D721Med (cell line): ENCODE results near the gene PRRC2B.

Source experiments
- DNase-seq: peaks from one replicate; pipeline ENCODE4 v3.0.0; 2011; ENCODE audit warnings: low spot score; ENCODE audit not compliant: insufficient read length
- FAIRE-seq: peaks from 2 replicates; lab custom pipeline; 2011; peaks lifted over from hg19 to GRCh38; lab: Jason Lieb, UNC
- TF ChIP-seq, protein P1 (sequence below): IDR thresholded peaks from 2 replicates; pipeline ENCODE4 v1.5.1; 2012; ENCODE audit warnings: mild to moderate bottlenecking, control low read depth; ENCODE audit not compliant: insufficient read depth; ENCODE audit errors: missing control alignments

The PRRC2B gene

GRCh38 chr9:131523451-131524435 is 129.9 kb downstream of the PRRC2B start:
- FAIRE-seq = no peak
- no peak for DNase-seq
- TF ChIP-seq, protein P1, sequence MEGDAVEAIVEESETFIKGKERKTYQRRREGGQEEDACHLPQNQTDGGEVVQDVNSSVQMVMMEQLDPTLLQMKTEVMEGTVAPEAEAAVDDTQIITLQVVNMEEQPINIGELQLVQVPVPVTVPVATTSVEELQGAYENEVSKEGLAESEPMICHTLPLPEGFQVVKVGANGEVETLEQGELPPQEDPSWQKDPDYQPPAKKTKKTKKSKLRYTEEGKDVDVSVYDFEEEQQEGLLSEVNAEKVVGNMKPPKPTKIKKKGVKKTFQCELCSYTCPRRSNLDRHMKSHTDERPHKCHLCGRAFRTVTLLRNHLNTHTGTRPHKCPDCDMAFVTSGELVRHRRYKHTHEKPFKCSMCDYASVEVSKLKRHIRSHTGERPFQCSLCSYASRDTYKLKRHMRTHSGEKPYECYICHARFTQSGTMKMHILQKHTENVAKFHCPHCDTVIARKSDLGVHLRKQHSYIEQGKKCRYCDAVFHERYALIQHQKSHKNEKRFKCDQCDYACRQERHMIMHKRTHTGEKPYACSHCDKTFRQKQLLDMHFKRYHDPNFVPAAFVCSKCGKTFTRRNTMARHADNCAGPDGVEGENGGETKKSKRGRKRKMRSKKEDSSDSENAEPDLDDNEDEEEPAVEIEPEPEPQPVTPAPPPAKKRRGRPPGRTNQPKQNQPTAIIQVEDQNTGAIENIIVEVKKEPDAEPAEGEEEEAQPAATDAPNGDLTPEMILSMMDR = no peak

GRCh38 chr9:131524665-131525315 is 130.9 kb downstream of the PRRC2B start:
- FAIRE-seq (no peak), DNase-seq (no peak)
- TF ChIP-seq, protein P1 = no peak

GRCh38 chr9:131525643-131526565 is 132.0 kb downstream of the PRRC2B start:
- DNase-seq (no peak), FAIRE-seq (no peak)
- TF ChIP-seq, protein P1 = no peak

- FAIRE-seq = no peak
- TF ChIP-seq, protein P1 = no peak
- DNase-seq = no peak
These were observed 134.3 kb downstream of the PRRC2B start for GRCh38 chr9:131528186-131528585.

GRCh38 chr9:131528886-131529505 is 135.1 kb downstream of the PRRC2B start:
- TF ChIP-seq, protein P1 = no peak
- FAIRE-seq = no peak
- no peak for DNase-seq
